HG03439 (cell line): ENCODE results near the gene FBXO30.

Experiments
- ATAC-seq: cut with Tn5 transposase; IDR thresholded peaks from one replicate; pipeline ENCODE4 v1.9.1; 2021; ENCODE audit warnings: mild to moderate bottlenecking, moderate library complexity; ENCODE audit not compliant: unreplicated experiment

FBXO30 gene, protein sequence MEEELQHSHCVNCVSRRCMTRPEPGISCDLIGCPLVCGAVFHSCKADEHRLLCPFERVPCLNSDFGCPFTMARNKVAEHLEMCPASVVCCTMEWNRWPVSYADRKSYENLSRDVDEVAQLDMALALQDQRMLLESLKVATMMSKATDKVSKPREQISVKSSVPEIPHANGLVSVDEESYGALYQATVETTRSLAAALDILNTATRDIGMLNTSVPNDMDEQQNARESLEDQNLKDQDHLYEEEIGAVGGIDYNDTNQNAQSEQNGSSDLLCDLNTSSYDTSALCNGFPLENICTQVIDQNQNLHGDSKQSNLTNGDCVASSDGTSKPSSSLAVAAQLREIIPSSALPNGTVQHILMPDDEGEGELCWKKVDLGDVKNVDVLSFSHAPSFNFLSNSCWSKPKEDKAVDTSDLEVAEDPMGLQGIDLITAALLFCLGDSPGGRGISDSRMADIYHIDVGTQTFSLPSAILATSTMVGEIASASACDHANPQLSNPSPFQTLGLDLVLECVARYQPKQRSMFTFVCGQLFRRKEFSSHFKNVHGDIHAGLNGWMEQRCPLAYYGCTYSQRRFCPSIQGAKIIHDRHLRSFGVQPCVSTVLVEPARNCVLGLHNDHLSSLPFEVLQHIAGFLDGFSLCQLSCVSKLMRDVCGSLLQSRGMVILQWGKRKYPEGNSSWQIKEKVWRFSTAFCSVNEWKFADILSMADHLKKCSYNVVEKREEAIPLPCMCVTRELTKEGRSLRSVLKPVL

DNA sequence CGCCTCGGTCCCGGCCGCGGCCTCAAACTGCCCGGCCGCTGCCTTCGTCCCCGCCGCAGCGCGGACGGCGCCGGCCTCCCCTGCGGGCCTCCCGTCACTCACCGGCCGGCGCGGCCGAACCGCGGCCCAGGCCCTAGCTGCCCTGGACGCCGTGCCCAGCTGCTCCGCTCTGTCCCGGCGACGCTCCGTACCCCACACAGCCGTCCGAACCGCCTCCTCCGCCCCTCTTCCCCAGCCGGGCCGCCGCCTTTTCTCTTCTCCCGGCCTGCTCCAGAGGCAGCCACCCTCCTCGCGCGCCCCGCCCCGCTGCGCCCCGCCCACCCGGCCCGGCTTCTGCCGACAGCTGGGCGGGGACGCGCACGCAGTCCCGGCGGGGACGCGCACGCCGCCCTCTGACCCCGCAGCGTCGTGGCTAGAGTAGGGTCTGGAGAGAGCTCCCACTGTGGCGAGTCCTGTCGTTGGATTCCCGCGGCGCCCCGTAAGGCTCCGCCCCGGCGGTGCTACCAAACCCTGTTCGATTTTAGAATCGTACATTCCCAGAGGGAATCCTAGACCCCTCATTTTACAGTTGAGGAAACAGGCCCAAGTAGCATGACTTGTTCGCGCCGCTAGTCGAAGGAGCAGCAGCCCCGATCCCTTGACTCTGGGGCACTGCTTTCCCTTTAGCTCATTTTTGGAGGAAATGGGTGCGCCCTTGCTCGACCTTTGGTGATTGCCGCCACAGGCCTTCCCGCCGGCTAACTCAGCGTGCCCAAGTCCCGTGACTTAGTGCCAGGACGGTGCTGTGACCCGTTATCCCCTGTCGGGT is at the start of gene FBXO30:
Gene FBXO30 (minus strand): TSS at position 295 of the 808 bp plus-strand sequence. CDS start 8,390 bp downstream, outside the sequence.
- peak; percentile 71 for ATAC-seq

DNA sequence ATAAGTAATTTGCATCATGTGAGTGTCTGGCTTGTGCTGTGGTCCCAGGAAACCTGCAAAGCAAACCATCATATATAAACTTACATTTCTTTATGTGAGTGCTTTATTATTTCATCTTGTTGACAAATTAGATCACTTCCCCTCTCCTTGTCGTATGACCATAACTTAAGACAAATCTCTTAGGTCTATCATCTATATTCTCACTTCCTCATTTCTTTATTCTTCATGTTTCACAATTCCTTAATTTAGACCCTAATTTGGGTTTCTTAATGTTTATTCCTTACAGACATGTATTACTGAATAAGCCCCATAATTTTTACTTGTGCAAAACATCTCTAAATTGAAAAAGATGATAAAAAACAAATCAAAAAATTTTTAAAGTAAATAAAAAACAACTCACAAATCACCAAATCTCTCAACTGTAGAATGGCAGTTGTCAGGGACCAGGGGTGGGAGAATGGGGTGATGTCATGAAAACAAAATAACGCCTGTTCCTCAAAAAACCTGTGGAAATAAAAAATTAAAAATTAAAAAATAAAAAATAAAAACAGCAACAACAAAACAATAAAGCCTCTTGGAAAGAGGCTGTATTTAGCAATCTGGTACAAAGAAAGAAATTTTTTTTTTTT is 49.5 kb upstream of the FBXO30 start:
- no peak for ATAC-seq

DNA sequence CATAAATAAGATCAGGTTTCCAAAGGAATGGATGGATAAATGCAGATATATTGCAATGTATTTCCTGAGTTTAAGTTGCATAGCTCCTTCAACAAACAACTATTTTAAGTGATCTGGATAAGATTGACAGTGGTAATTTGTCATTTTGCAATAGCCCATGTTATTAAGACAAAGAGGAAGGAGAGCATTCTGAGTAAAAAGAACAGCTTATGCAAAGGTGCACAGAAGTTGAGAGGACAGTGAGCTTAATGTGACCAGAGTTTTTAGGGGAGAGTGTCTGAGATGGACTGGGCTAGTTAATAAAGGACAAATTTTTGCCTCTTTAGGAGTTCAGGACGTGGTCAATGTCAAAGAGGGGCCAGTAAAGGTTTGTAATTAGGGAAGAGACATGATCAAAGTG is 48.8 kb upstream of the FBXO30 start:
- ATAC-seq, result no peak

DNA sequence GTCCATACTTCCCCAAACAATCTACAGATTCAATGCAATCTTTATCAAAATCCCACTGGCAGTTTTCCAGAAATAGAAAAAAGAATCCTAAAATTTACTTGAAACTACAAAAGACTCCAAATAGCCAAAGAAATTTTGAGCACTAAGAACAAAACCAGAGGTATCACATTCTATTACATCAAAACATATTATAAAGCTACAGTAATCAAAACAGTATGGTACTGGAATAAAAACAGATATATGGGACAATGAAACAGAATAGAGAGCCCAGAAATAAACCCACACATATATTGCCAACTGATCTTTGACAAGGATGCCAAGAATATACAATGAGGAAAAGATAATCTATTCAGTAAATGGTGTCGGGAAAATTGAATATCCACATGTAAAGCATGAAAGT is 46.0 kb upstream of the FBXO30 start:
- no peak for ATAC-seq

DNA sequence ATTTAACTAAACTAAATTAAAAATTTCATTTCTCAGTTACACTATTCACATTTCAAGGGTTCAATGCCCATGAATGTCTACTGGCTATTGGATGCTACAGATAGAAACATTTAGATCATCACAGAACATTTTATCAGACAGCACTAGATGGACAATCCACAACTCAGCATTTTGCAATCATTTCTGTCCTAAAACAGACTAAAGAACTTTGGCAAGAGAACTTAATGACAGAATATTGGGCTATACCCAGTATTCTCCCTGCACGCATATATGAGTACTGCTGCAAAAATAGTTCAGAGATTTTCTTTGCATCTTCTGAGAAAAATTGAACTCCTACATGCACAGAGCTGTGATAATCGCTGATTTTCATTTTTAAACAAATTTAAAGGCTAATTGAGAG is 36.1 kb upstream of the FBXO30 start:
- no peak for ATAC-seq

DNA sequence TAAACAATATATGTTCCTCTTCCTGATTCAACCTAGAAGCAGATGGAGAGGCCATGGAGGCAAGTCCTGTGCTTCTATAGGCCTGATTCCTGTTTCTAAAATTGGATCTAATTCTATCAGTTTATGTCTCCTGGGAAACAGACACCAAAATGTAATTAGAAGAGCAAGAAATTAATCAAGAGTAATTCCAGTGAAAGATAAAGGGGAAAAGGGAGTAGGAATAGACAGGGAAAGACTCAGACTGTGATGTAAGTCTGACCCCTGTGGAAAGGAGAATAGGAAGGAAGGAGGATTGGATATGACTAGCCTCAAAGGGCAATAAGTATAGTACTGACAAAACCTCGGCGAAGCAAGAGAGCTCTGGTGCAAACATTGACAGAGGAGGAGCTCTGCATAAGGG is 33.9 kb upstream of the FBXO30 start:
- ATAC-seq, result no peak

DNA sequence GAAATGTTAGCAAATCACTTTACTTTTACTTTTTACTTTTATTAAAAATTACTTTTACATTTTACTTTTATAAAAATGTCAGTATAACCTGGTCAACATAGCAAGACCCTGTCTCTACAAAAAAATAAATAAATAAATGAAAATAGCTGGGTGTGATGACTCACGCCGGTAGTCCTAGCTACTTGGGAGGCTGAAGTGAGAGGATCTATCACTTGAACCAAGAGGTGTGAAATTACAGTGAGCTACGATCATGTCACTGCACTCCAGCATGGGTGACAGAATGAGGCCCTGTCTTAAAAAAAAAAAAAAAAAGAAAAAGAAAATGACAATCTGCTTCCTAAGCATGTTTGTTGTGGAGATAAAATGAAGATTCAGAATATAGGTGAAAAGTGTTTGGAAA is 31.0 kb upstream of the FBXO30 start:
- ATAC-seq, result no peak

DNA sequence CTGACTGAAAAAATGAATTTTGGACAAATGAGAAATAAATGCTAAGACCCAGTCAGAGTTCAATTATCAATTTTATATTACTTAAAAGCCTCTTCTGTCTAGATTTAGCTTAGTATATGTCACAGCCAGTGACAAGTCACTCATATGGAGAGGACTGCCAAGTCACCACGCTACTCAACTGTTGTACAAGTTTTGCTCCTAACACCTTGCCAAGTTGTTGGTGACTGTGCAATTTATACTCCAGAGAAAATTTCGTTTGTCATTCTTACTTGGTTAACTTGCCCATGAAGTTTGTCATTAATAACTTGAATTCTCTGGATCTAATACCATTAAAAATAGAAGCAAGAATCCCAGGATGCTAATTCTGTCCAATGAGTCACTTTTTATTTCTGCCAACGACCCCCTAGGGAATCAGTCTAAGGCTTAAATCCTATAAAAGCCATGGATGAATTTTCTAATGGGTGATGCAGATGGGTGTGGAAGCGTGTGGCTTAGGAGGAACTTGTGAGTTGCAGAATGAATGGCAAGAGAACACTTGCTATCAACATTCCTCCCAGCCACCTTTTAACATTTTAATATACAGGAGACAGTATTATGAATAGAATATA is 30.4 kb upstream of the FBXO30 start:
- ATAC-seq, result no peak

DNA sequence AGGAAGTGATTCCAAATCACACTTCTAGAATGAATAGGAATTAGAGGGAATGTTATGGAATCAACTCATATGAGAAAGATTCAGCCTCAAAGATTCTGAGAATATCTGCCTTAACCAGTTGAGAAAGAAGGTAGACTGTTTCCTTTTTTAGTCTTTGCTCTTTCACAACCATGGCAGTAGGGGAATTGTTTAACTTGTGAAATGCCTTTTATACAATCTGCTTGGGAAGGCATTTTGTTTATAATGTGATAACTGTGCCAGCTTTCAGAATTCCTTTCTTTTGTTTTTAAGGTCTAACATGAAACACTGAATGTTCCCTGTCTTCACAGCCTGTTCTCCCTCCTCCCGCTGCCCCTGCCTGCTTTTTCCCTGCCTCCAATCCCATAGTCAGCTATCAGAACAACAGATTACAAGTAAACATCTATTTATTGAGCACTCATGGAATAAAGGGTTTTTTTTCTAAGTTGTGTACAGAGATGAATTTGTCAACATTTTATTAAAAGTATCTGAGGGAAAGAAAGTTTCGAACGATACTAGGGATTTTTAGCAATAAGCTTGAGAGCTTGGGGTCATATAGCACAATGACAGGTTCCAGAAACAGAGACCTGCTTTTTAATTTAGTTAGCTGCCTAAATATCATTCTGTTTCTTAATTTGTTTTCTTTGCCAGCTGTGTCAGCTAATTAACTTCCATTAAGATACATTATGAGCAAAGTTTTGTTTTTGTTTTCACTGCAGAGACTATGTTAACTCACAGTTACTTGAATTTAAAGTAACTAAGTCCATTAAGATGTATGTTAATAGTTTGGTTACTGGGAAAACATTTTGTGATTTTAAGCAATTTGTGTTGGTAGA is 28.3 kb upstream of the FBXO30 start:
- ATAC-seq, result no peak

DNA sequence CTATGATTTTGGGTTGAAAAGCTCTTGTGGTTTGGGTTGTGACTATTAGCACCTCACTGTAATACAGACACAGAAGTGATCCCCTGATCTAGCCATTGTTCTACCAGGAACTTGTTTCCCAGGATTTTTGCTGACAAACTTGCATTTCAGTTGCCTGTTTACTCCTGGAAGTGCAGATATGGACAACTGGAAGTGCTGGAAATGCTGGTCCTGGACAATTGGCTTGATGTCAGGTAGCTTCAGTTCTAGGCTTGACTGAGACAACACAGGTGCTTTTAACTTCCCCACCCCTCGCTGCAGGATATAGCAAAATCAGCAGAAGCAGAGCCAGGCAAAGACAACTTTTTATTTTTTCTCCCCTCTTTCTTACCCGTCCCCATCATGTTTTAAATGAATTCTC is 27.1 kb upstream of the FBXO30 start:
- ATAC-seq, result no peak

DNA sequence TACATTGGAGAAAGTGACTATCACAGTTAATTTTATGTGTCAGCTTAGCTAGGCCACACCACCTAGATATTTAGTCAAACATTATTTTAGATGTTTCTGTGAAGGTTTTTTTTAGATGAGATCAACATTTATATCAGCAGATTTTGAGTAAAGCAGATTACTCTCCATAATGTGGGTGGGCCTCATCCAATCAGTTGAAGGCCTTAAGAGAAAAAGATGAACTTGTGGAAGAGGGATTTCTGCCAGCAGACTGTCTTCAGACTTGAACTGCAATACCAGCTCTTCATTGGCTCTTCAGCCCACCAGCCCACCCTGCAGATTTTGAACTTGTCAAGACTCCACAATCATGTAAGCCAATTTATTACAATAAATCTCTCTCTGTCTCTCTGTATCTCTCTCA is 25.1 kb upstream of the FBXO30 start:
- no peak for ATAC-seq

DNA sequence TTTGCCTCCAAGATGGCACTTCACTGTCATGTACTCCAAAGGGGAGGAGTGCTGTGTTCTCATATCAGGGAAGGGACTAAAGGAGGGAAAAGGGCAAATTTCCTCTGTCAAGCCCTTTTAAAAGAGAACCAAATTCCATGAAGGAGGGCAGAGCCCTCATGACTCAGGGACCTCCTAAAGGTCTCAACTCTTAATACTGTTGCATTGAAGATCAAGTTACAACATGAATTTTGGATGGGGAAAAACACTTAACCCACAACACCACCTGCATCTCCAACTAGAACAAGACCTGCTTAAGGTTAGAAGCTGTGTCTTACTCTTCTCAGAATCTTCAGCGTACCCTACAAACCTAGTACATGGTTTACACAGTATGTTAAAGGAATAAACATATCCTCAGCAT is 23.7 kb upstream of the FBXO30 start:
- ATAC-seq, result no peak

DNA sequence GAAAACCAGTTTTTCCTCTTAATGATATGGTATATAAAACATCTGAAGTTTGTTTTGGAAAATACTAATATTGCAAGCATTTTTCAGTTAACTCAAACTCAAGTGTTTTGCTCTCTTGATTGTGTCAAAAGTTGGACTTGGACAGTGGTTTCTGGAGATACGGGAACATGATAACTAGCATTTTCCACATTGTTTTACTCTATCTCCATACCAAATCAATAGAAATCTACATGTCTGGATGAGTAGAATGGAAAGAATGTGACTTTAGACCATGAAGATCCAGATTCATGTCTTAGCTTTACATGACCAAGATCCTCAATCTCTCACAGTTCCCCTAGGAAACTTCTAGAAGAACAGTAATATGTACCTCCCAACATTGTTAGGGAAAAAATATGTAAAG is 22.2 kb upstream of the FBXO30 start:
- no peak for ATAC-seq

DNA sequence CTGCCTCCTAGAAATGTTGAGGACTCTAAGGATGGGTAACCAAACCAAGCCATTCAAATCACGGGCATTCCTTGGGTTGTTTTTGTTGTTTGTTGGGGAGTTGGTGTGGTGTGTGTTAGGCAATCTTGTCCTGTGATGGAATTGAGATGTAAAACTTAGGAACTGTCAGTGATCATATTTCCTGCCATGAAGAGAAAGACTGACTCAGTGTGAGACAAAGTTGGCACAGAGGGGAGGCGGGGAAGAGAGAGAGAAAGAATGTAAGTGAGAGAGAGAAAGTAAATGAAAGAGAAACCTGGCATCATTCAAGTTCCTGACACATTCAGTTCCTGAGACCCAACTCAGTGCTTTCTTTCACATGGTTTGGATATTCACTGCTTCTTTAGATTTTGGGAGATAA is 21.6 kb upstream of the FBXO30 start:
- ATAC-seq, result no peak

DNA sequence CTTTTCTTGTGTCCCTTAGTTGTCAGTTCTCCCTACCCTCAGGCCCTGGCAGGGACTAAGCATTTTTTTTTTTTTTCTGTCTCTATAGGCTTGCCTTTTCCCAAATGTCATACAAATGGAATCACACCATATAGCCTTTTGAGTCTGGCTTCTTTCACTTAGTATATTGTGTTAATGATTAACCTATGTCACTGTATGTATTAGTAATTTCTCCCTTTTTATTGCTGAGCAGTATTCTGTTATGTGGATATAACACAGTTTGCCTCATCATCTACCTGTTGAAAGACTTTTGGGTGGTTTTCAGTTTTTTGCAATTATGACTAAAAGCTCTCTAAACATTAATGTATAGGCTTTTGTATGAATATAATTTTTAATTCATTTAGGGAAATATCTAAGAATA is 16.0 kb upstream of the FBXO30 start:
- no peak for ATAC-seq

DNA sequence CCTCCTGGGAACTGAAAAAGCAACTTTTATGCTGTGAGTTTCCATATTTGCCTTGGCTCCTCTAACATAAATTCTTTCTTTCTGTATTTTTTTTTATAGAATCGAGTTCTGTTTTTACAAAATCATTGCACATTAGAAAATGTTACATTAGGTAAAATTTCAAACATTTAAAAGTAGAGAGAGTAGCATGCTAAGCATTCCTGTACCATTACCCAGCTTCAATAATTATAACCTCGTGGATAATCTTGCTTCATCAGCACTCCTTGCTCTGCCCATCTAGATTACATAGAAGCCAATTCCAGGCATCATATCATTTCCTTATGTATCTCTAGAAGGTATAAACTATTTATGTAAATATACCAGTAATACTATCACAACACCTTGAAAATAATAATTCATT is 15.4 kb upstream of the FBXO30 start:
- ATAC-seq, result no peak

DNA sequence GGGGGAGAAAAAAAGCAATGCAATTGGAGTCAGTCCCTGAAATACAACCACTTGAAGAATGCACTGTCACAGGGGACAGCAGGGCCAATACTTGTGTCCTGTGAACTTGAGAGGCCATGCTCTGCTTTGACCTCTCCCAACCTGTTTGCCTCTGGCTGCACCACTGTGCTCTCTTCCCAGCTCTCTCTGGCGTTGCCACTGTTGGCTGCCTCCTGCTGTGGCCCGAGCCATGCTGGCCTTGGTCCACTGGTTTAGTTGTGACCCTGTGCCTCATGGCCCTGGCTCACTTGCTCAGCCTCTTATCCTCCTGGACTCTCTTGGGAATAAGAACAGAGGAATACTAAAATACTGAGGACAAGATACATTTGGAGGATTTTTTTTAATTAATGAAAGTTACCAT is 14.5 kb upstream of the FBXO30 start:
- no peak for ATAC-seq

DNA sequence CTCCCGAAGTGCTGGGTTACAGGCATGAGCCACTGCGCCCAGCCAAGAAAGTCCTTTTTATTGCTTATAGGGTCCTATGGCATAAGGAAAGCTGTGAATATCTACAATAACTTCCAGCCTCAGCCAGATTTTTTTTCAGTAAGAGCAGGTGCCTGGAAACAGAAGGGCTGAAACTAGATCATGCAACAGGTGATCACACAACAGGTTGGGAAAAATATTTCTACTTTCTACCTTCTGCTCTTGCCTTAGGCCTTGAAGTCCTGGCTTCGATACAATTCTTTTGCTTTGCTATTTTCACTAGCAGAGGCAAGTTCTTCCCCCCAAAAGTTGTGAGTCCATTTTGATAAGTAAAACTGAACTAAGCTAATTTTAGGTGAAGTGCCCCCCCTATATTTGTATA is 9.7 kb upstream of the FBXO30 start:
- no peak for ATAC-seq

DNA sequence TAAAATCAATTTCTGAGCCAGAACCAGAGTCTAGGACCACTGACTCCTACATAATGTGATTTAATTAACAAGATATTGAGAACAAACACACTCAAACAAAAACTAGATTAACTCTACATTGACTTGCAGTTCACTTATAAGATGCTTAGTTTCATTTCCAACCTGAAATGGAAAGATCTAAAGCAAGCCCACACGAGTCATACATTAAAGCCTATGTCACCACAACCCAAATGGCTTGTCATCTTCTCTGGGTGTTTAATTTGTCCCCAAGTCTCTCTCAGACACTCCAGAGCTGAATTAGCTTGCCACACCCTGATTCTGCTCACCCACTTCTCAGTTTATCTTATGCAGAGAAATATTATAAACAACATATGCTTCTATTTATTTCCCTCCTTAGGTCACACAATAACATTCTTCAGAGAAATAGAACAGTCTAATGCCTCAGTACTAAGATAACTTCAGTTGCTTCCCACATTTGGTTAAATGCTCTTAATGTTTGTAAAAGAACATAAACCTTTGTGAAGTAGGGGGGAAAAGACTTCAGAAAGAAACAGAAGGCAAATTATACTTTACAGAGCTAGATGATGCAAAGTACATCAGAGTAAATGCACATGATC is 8.8 kb upstream of the FBXO30 start:
- no peak for ATAC-seq
